Measurements from ENCODE around the gene PPP2R3B.

GRCh38 chrX:285076-285677, 101.5 kb downstream of the PPP2R3B start:
- TF ChIP-seq CTCF (IDR thresholded peaks at IDR 0.05): no peak
- TF ChIP-seq POLR2A (IDR thresholded peaks at IDR 0.05): no peak

Data from testis (tissue), 2 donors.